Mesothelial cell of epicardium (in vitro differentiated cells): ENCODE results near the gene HIVEP3. TPM values are rescaled to one million over a fixed set of nuclear protein-coding genes. Genes with fewer than 3 reads are reported as not detected.

Experiments
- DNase-seq, 2 experiments: peaks; one replicate each; pipeline ENCODE4 v3.0.0; 2021; ENCODE audit warnings: low spot score in 2 of 2; ENCODE audit not compliant: unreplicated experiment in 2 of 2
- H3K27ac Mint-ChIP-seq: 2 replicates; pipeline ENCODE4 v1.8.0; 2021; ENCODE audit warnings: mixed read lengths
- H3K27me3 Mint-ChIP-seq: 2 replicates; pipeline ENCODE4 v1.8.0; 2021; ENCODE audit warnings: low read depth, mixed read lengths
- H3K36me3 Mint-ChIP-seq: 2 replicates; pipeline ENCODE4 v1.8.0; 2021; ENCODE audit warnings: mixed read lengths
- H3K4me1 Mint-ChIP-seq: 2 replicates; pipeline ENCODE4 v1.8.0; 2021; ENCODE audit warnings: mixed read lengths
- H3K4me3 Mint-ChIP-seq: 2 replicates; pipeline ENCODE4 v1.8.0; 2021; ENCODE audit warnings: mild to moderate bottlenecking, moderate library complexity, mixed read lengths
- H3K9me3 Mint-ChIP-seq: 2 replicates; pipeline ENCODE4 v1.8.0; 2021; ENCODE audit warnings: mixed read lengths
- CTCF ChIP-seq: fragments of 200-600 bp; sonication (generic); IDR thresholded peaks from one replicate; pipeline ENCODE4 v1.5.0; 2021; ENCODE audit warnings: antibody characterized with exemption; ENCODE audit not compliant: unreplicated experiment
- total RNA-seq: library from RNA; stranded (reverse); gene quantifications from 3 replicates; pipeline ENCODE4 v1.2.1, GENCODE V29; 2021

The HIVEP3 gene
- total RNA-seq, 1 donor from 2014 or later, result 8.9 TPM

- Mint-ChIP-seq H3K4me3 (no peak overlapping the region), H3K27me3 (peaks cover 5% of the 10 kb centered on the region), H3K27ac (no peak overlapping the region), H3K36me3 (no peaks in the 10 kb centered on the region), H3K4me1 (no peaks in the 10 kb centered on the region), H3K9me3 (peaks cover 13% of the 10 kb centered on the region)
- no peak for DNase-seq
- TF ChIP-seq CTCF, result no peak
Observed at GRCh38 chr1:41943717-41944116, 25.0 kb upstream of the HIVEP3 start.

GRCh38 chr1:41942278-41942677, 23.6 kb upstream of the HIVEP3 start:
- no peaks in the 10 kb centered on the region for H3K4me1 Mint-ChIP-seq
- H3K27me3 Mint-ChIP-seq, result peaks cover 5% of the 10 kb centered on the region
- H3K4me3 Mint-ChIP-seq, result no peak overlapping the region
- H3K36me3 Mint-ChIP-seq, result no peaks in the 10 kb centered on the region
- no peak for TF ChIP-seq CTCF
- H3K27ac Mint-ChIP-seq, result no peak overlapping the region
- H3K9me3 Mint-ChIP-seq, result peaks cover 18% of the 10 kb centered on the region
- DNase-seq, result no peak

GRCh38 chr1:41941381-41941780, 22.7 kb upstream of the HIVEP3 start:
- no peak overlapping the region for H3K4me3 Mint-ChIP-seq
- H3K4me1 Mint-ChIP-seq, result no peaks in the 10 kb centered on the region
- no peaks in the 10 kb centered on the region for H3K36me3 Mint-ChIP-seq

GRCh38 chr1:41939194-41939593, 20.5 kb upstream of the HIVEP3 start:
- no peak overlapping the region for H3K4me3 Mint-ChIP-seq
- TF ChIP-seq CTCF, result no peak
- peaks cover 5% of the 10 kb centered on the region for H3K27me3 Mint-ChIP-seq
- H3K36me3 Mint-ChIP-seq, result no peaks in the 10 kb centered on the region
- H3K27ac Mint-ChIP-seq, result no peak overlapping the region
- H3K9me3 Mint-ChIP-seq, result peaks cover 19% of the 10 kb centered on the region
- no peaks in the 10 kb centered on the region for H3K4me1 Mint-ChIP-seq
- no peak for DNase-seq

More at GRCh38 chr1:41941381-41941780, 22.7 kb upstream of the HIVEP3 start:
- DNase-seq, result no peak
- no peak for TF ChIP-seq CTCF
- H3K27me3 Mint-ChIP-seq, result peaks cover 5% of the 10 kb centered on the region
- peaks cover 18% of the 10 kb centered on the region for H3K9me3 Mint-ChIP-seq
- H3K27ac Mint-ChIP-seq, result no peak overlapping the region

- Mint-ChIP-seq H3K27me3 (peaks cover 19% of the 10 kb centered on the region), H3K27ac (no peak overlapping the region), H3K36me3 (no peaks in the 10 kb centered on the region), H3K9me3 (peaks cover 26% of the 10 kb centered on the region), H3K4me3 (no peak overlapping the region), H3K4me1 (no peaks in the 10 kb centered on the region)
- DNase-seq, result no peak
- TF ChIP-seq CTCF, result no peak
Observed at GRCh38 chr1:41936107-41936506, 17.4 kb upstream of the HIVEP3 start.

GRCh38 chr1:41935226-41935625, 16.5 kb upstream of the HIVEP3 start:
- Mint-ChIP-seq H3K4me1 (no peaks in the 10 kb centered on the region), H3K27ac (no peak overlapping the region), H3K9me3 (peaks cover 26% of the 10 kb centered on the region), H3K27me3 (peaks cover 21% of the 10 kb centered on the region), H3K36me3 (no peaks in the 10 kb centered on the region), H3K4me3 (no peak overlapping the region)
- no peak for DNase-seq
- no peak for TF ChIP-seq CTCF
